Renal cortex interstitium (tissue), 11 donors: Measurements from ENCODE around the gene HRH3. TPM values are rescaled to one million over a fixed set of nuclear protein-coding genes. Genes with fewer than 3 reads are reported as not detected.

ENCODE experiments used
- DNase-seq, 11 donors: peaks; one replicate each; pipeline ENCODE4 v3.0.0-alpha.2; 2013; ENCODE audit warnings: low read depth in 9 of 11, low spot score in 4 of 11; ENCODE audit errors: extremely low read depth in 1 of 11
- polyA plus RNA-seq, 3 donors: library from polyadenylated mRNA; unstranded; fragments of 120-200 nt; gene quantifications; one replicate each; pipeline ENCODE4 v1.2.1, GENCODE V29; 2013; ENCODE audit not compliant: insufficient read length in 3 of 3

Gene HRH3
- polyA plus RNA-seq, 3 donors: 0.06 TPM; not detected in 2

- DNase-seq: no peak
Measured at GRCh38 chr20:62246872-62247652, 27.0 kb upstream of the HRH3 start.

GRCh38 chr20:62246431-62246830 is 26.4 kb upstream of the HRH3 start:
- no peak for DNase-seq

GRCh38 chr20:62245911-62246280 is 25.8 kb upstream of the HRH3 start:
- DNase-seq: no peak

GRCh38 chr20:62244644-62245108 is 24.6 kb upstream of the HRH3 start:
- DNase-seq: no peak

- DNase-seq: no peak
Measured at GRCh38 chr20:62243906-62244515, 23.9 kb upstream of the HRH3 start.

GRCh38 chr20:62243106-62243505 is 23.0 kb upstream of the HRH3 start:
- no peak for DNase-seq

GRCh38 chr20:62242176-62242575 is 22.1 kb upstream of the HRH3 start:
- DNase-seq: no peak

- no peak for DNase-seq
Measured at GRCh38 chr20:62241506-62241905, 21.4 kb upstream of the HRH3 start.

GRCh38 chr20:62240020-62240685 is 20.1 kb upstream of the HRH3 start:
- DNase-seq: no peak

- DNase-seq: no peak
Measured at GRCh38 chr20:62239278-62239879, 19.3 kb upstream of the HRH3 start.

GRCh38 chr20:62238569-62239277 is 18.6 kb upstream of the HRH3 start:
- no peak for DNase-seq

GRCh38 chr20:62237801-62238568 is 17.9 kb upstream of the HRH3 start, which contains the start of gene OSBPL2:
TSS of gene OSBPL2 (plus strand) at chr20:62238521. CDS start at chr20:62256185, 17,664 bp downstream.
- peak; percentile 92 to 98 (median 96) for DNase-seq

- DNase-seq: no peak
Measured at GRCh38 chr20:62237514-62237800, 17.4 kb upstream of the HRH3 start.

GRCh38 chr20:62236766-62237513 is 16.9 kb upstream of the HRH3 start:
- peak in 1 of 11 donors; percentile 65 for DNase-seq

GRCh38 chr20:62236200-62236599 is 16.1 kb upstream of the HRH3 start:
- no peak for DNase-seq

GRCh38 chr20:62235777-62236157 is 15.7 kb upstream of the HRH3 start:
- DNase-seq: no peak

GRCh38 chr20:62235001-62235776 is 15.1 kb upstream of the HRH3 start:
- DNase-seq: no peak
